Measurements from ENCODE around the gene DOCK2. TPM values are rescaled to one million over a fixed set of nuclear protein-coding genes. Genes with fewer than 3 reads are reported as not detected.
A peak's percentile ranks its signal among the peaks of the same experiment; 100 is the strongest.

Gene DOCK2
- total and polyA plus RNA-seq, 12 donors = 3.3 to 59.5 (median 21.0) TPM

- Histone ChIP-seq H3K36me3 (replicated peaks in 1 of 2) (no peaks in the 10 kb centered on the region), H3K27ac (no peak overlapping the region), H3K4me3 (no peak overlapping the region), H3K9me3 (replicated peaks in 1 of 3) (peaks cover 0 to 7% (median 5%) of the 10 kb centered on the region in 3 donors), H3K4me1 (replicated peaks in 1 of 2) (no peaks in the 10 kb centered on the region), H3K27me3 (no peaks in the 10 kb centered on the region)
- 73 to 82% (median 76%) methylated on average over 1 of the region's 1 CpG for WGBS, 4 donors
- no peak for TF ChIP-seq POLR2A (IDR thresholded peaks at IDR 0.05)
- no peak for TF ChIP-seq CTCF (IDR thresholded peaks at IDR 0.05)
- intact Hi-C loops (cut with DNase I) = no loop called here
- no peak for DNase-seq
Observed at GRCh38 chr5:170126626-170127025, 489.6 kb downstream of the DOCK2 start.

GRCh38 chr5:170131235-170131634 lies 494.2 kb downstream of the DOCK2 start:
- no peak overlapping the region for H3K4me3 ChIP-seq
- peaks cover 0 to 7% (median 0%) of the 10 kb centered on the region in 3 donors for H3K9me3 ChIP-seq (replicated peaks in 1 of 3)
- H3K36me3 ChIP-seq (replicated peaks in 1 of 2) = no peaks in the 10 kb centered on the region
- intact Hi-C loops (cut with DNase I) = no loop called here
- TF ChIP-seq CTCF (IDR thresholded peaks at IDR 0.05) (no peak), POLR2A (IDR thresholded peaks at IDR 0.05) (no peak)
- no peaks in the 10 kb centered on the region for H3K4me1 ChIP-seq (replicated peaks in 1 of 2)
- DNase-seq = peak in 1 of 7 donors; percentile 2
- WGBS, 4 donors = 83 to 95% (median 88%) methylated on average over 3 of the region's 3 CpGs
- H3K27me3 ChIP-seq = no peaks in the 10 kb centered on the region
- H3K27ac ChIP-seq = no peak overlapping the region

GRCh38 chr5:170132269-170132975 lies 495.3 kb downstream of the DOCK2 start:
- DNase-seq = peak in 1 of 7 donors; percentile 14
- no peaks in the 10 kb centered on the region for H3K4me1 ChIP-seq (replicated peaks in 1 of 2)
- H3K27ac ChIP-seq = no peak overlapping the region
- no peaks in the 10 kb centered on the region for H3K36me3 ChIP-seq (replicated peaks in 1 of 2)
- no peaks in the 10 kb centered on the region for H3K9me3 ChIP-seq (replicated peaks in 1 of 3)
- H3K4me3 ChIP-seq = no peak overlapping the region
- intact Hi-C loops (cut with DNase I) = no loop called here
- TF ChIP-seq CTCF (IDR thresholded peaks at IDR 0.05) (no peak), POLR2A (IDR thresholded peaks at IDR 0.05) (no peak)
- H3K27me3 ChIP-seq = no peaks in the 10 kb centered on the region
- WGBS, 4 donors = 67 to 77% (median 72%) methylated on average over 4 of the region's 4 CpGs

MicroRNAs encoded within 50 kb of the gene (microRNA counts, 767-probe panel; counts per million panel counts)
- microRNA hsa-miR-378e = 4,700 to 5,246 counts per million in 2 donors

Small RNA genes lying within 50 kb of the gene (microRNA-seq; reads per million reads assigned to microRNA genes)
- 0 reads per million in 3 donors for gene MIR378E

Small RNA genes lying within 50 kb of the gene (small RNA-seq; reads per million reads assigned to genes)
- 0 reads per million in 2 donors for gene MIR378E

Other genes with a start within 250 kb of the DOCK2 start
- gene SPDL1, start 53.5 kb upstream of the DOCK2 start, total RNA-seq = 10 to 100 TPM in 2 of 9 donors, 1 to 10 TPM in 6, under 1 TPM in 1; 0.72 to 16.4 (median 7.0) TPM
- 10 to 100 TPM in 1 of 3 donors, 1 to 10 TPM in 2; 2.8 to 15.4 (median 5.5) TPM for gene SPDL1, start 53.5 kb upstream of the DOCK2 start, polyA plus RNA-seq

All from adrenal gland (tissue), 12 donors.